RKO (cell line): ENCODE data around the gene CD300LB.
A peak's percentile ranks its signal among the peaks of the same experiment; 100 is the strongest.
"Not testable (repeated sequence)": the region's sequence is repeated elsewhere in the genome, so short reads cannot be mapped to it uniquely, and the experiment has no call there.

Experiments
- DNase-seq: peaks from one replicate; pipeline ENCODE4 v3.0.0-alpha.2; 2016; ENCODE audit warnings: low spot score

Gene CD300LB

GRCh38 chr17:74493331-74493833 lies 37.9 kb downstream of the CD300LB start:
- peak; percentile 72 for DNase-seq

GRCh38 chr17:74491626-74492025 lies 39.6 kb downstream of the CD300LB start:
- DNase-seq = no peak

DNA sequence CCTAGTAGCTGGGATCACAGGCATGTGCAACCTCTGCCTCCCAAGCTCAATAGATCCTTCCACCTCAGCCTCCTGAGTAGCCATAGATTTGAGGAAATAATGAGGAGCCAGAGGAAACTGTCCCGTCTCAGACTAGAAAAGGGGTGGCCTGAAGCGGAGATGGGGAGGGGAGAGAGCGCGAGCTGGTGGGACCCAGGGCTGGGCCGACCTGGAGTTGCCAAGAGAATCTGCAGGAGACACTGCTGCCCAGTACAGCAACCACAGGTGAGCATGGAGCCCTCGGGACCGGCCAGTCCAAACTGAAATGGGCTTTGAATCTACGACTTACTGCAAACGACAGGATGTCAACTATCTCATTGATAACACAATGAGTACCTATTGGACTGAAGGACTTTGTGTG lies 40.6 kb downstream of the CD300LB start:
- DNase-seq = no peak

GRCh38 chr17:74488276-74488675 lies 43.0 kb downstream of the CD300LB start:
- DNase-seq = not testable (repeated sequence)

- DNase-seq = no peak
Observed at GRCh38 chr17:74485841-74486240, 45.4 kb downstream of the CD300LB start.

DNA sequence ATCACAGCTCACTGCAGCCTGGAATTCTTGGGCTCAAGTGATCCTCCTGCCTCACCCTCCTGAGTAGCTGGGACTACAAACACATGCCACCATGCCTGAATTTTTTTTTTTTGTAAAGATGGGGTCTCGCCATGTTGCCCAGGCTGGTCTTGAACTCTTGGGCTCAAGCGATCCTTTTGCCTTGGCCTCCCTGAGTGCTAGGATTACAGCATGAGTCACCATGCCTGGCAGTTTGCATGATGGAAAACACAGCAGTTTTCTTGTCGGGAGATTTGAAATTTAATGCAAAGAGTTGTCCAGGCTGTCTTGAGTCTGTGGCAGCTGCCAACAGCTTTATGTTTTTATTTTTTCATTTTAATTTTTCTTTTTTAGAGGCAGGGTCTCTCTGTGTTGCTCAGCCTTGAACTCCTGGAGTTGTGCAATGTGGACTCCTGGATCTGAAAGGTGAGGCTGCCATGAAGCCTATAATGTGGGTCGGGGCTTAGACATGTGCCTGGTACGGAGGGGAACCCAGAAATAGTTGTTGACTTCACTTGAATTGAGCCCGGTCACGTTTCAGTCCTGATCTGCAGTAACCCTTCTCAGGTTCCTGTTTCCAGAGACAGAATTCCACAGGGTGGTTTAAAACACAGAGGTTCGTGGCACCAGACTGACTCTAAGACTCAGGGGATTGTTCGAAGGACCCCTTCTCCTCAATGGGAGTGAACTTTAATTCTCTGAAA lies 46.1 kb downstream of the CD300LB start:
- no peak for DNase-seq

DNA sequence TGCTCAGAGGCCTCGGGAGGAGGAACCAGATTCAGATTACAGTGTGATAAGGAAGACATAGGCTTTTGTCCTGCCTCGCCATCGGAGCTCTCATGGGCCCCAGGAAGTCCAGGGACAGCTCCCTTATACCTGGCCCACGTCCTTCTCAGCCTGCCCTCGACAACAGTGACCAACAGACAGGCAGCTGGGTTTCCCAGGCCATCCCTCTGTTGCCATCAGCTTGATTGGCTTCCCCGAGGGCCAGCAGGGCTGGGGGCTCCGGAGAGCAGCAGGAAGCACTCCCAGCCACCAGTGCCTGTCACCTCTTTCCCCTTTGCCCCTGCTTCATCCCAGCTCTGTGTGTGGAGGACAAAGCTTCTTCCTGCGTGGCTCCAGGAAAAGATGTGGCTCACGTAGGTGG lies 47.2 kb downstream of the CD300LB start:
- no peak for DNase-seq

DNA sequence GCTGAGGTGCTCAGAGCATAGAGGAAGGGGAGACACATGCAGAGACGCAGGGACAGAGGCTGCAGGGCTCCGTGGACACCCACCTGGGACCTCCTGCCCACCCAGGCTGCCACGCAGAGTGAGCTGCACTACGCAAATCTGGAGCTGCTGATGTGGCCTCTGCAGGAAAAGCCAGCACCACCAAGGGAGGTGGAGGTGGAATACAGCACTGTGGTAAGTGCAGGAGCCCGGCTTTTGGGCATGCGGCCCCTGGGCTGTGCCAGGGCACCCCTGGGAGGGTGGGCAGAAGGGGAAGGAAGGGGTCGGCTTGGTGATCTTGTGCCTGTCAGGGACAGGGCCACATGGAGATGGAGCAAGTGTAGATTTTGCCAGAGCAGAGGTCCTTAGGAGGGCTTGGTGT lies 49.7 kb downstream of the CD300LB start:
- no peak for DNase-seq

DNA sequence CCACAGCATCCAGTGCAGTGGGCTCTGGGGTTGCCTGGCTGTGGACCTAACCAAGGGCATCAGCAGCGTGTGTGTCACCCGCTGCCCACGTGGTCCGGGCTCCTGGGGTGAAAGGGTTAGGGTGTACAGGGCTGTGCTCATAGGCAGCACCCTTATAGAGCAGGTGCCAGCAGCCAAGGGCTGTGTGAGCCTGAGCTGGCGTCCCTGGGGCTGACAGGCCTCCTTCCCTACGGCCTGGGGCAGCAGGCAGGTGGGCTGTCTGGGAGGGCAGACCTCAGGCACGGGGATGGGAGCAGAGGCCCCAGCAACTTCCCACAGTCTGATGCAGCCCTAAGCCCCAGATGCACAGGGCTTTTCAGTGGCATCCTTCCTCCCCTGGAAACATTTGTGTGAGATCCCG lies 51.0 kb downstream of the CD300LB start:
- DNase-seq = no peak

DNA sequence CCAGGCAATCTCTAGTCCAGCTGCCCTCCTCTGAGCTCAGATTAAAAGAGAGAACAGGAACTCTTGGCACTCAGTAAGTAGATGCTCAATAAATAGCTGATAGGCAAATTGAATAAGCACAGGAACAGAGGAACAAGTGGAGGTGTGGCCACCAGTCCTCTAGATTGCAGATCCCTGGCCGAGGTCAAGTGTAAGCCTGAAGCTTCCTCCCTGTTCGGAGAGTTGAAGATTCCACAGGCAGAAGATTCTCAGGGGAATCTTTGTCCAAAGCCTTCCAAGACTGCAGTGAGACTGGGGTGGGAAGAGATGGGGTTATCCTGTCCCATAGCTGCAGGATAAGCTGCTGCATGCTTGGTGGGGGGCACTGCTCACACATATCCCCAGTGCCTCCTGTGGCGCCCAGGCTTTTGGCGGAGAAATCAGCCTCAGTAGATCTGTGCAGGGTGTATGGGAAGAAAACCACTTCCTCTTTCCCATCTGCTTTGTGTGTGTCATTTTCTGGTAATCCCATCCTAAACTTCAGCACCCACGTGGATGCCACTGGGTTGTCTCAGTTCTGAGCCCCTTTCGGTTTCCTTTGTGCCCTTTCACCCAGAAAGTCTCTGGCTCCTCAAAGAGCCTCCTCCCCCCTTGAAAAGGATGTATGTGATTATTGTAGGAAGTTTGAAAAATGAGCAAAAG lies 52.7 kb downstream of the CD300LB start:
- no peak for DNase-seq

DNA sequence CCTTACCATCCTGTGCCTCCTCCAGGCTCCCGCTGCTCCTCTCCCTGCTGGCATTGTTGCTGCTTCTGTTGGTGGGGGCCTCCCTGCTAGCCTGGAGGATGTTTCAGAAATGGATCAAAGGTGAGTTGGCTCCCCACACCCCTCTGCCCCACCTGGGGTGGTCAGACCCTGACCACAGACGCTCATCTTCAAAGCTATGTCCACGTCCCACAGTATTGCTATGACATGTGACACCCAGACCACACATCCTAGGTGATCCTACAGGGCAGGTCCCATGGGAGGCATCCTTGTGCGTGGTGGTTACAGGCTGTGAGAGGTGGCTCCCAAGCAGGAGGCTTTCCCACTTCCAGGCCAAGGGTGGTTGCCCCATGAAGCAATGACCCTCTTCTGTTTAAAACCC lies 53.9 kb downstream of the CD300LB start:
- no peak for DNase-seq

- DNase-seq = no peak
Observed at GRCh38 chr17:74475189-74475588, 56.1 kb downstream of the CD300LB start.

GRCh38 chr17:74474043-74474792 lies 57.1 kb downstream of the CD300LB start:
- DNase-seq = no peak

DNA sequence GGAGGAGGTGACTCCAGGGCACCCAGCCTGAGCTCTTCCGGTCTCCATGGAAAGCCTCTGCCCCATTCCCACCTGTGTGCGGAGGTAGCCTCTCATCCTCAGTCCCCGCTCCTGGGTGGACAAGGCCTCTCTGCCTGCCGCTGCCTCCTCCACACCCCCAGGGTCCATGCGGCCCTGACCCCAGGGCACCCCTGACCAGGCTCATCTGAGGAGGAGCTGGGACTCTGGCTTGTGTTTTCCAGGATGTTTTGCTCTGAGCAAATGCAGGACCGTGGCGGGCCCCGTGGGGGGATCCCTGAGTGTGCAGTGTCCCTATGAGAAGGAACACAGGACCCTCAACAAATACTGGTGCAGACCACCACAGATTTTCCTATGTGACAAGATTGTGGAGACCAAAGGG lies 58.0 kb downstream of the CD300LB start:
- no peak for DNase-seq

GRCh38 chr17:74472890-74473289 lies 58.4 kb downstream of the CD300LB start:
- no peak for DNase-seq

- DNase-seq = no peak
Observed at GRCh38 chr17:74471341-74471740, 59.9 kb downstream of the CD300LB start.
